ENCODE measurements around the gene KIF6. TPM values are rescaled to one million over a fixed set of nuclear protein-coding genes. Genes with fewer than 3 reads are reported as not detected.

The KIF6 gene
- total RNA-seq, 6 experiments from 2014 or later: not detected

DNA sequence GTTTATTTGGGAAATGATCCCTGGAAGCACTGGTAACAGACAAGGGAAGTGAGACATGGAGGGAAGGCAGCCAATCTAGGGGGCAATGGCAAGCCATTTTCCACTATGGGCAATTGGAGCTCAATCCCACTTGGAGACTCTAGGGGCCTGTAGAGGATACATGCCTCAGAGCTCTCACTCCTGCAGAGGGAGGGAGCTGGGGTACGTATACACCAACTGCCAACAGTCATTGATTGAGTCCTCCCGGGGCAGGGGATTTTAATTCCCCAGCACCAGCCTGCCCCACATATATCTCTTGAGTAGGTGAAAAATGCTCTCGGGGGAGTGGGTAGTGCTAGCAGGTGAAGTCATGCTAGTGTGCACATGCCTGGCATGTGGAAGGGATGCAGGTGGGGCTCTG lies 323.8 kb downstream of the KIF6 start:
- Mint-ChIP-seq H3K27me3 (ENCODE audit: insufficient read depth) (no peaks in the 10 kb centered on the region; the same call in 1 of the 2 replicates), H3K36me3 (ENCODE audit: low read depth) (no peaks in the 10 kb centered on the region), H3K4me3 (no peak overlapping the region), H3K27ac (no peak overlapping the region), H3K4me1 (ENCODE audit: low read depth) (no peaks in the 10 kb centered on the region), H3K9me3 (peaks cover 36% of the 10 kb centered on the region)
- no peak for DNase-seq
- TF ChIP-seq, protein P1, sequence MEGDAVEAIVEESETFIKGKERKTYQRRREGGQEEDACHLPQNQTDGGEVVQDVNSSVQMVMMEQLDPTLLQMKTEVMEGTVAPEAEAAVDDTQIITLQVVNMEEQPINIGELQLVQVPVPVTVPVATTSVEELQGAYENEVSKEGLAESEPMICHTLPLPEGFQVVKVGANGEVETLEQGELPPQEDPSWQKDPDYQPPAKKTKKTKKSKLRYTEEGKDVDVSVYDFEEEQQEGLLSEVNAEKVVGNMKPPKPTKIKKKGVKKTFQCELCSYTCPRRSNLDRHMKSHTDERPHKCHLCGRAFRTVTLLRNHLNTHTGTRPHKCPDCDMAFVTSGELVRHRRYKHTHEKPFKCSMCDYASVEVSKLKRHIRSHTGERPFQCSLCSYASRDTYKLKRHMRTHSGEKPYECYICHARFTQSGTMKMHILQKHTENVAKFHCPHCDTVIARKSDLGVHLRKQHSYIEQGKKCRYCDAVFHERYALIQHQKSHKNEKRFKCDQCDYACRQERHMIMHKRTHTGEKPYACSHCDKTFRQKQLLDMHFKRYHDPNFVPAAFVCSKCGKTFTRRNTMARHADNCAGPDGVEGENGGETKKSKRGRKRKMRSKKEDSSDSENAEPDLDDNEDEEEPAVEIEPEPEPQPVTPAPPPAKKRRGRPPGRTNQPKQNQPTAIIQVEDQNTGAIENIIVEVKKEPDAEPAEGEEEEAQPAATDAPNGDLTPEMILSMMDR (IDR thresholded peaks at IDR 0.05): no peak

DNA sequence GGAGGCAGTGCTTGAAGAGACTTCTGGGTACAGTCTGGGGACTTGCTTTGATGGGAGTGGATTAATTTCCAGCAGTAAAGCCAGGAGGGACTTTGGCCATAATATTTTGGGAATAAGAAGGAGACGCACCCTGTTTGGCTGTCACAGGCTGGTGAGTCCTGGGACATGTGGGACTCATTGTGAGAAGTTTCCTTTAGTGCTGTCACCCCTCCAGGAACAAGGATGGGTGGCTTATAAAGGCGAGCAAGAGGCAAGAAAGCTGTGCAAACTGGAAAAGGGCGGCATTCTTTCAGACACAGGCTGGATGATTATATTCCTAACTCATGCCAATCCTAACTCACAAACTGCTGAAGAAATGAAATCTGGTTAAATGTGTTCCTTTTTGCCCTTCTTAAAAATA lies 325.2 kb downstream of the KIF6 start:
- H3K36me3 Mint-ChIP-seq (ENCODE audit: low read depth): 0 out of 2 replicates have a peak, but pooled peaks cover 3% of the 10 kb centered on the region
- no peaks in the 10 kb centered on the region; the same call in 1 of the 2 replicates for H3K27me3 Mint-ChIP-seq (ENCODE audit: insufficient read depth)
- peaks cover 36% of the 10 kb centered on the region for H3K9me3 Mint-ChIP-seq
- no peak overlapping the region for H3K27ac Mint-ChIP-seq
- no peaks in the 10 kb centered on the region for H3K4me1 Mint-ChIP-seq (ENCODE audit: low read depth)
- TF ChIP-seq, protein P1 (IDR thresholded peaks at IDR 0.05): no peak
- H3K4me3 Mint-ChIP-seq: no peak overlapping the region
- no peak for DNase-seq

DNA sequence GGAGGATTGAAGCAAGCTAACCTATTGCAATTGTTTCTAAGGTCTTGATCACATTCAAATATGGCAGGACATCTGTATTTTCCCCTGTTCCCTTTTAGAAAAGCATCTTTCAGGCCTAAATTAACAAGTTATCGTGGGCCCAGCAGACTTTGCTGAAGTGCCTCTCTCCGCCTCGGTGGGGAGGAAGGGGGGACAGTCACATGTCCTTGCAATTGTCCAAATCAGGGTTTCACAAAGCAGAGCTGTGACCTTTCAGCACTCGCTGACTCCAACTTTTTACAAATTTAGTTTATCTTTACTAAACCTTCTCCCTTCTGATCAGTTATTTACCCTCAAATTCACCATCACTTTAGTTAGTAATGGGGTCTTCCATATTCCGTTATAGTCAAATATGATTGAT lies 328.4 kb downstream of the KIF6 start:
- Mint-ChIP-seq H3K4me3 (no peak overlapping the region), H3K27me3 (ENCODE audit: insufficient read depth) (no peaks in the 10 kb centered on the region; the same call in 1 of the 2 replicates)

DNA sequence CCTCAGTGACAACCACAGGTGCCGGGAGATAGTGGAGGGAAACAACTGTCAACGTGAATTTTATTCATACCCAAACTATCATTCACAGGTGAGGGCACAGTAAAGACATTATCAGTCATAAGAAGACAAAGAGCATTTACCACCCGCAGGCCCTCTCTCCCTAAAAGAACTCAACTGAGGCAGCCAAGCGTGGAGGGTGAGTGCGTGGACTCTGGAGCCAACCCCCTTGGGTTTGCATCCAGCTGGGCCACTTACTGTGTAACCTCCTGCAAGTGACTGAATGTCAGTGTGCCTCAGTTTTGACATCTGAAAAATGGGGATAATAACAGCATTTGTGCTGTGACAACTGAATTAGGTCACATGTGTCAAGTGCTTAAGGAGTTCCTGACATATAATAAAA lies 332.1 kb downstream of the KIF6 start:
- H3K4me3 Mint-ChIP-seq: no peak overlapping the region
- H3K4me1 Mint-ChIP-seq (ENCODE audit: low read depth): no peaks in the 10 kb centered on the region
- H3K9me3 Mint-ChIP-seq: peaks cover 16% of the 10 kb centered on the region
- H3K27ac Mint-ChIP-seq: no peak overlapping the region
- H3K36me3 Mint-ChIP-seq (ENCODE audit: low read depth): 0 out of 2 replicates have a peak, but pooled peaks cover 3% of the 10 kb centered on the region
- no peak for DNase-seq
- TF ChIP-seq, protein P1 (IDR thresholded peaks at IDR 0.05): no peak
- no peaks in the 10 kb centered on the region for H3K27me3 Mint-ChIP-seq (ENCODE audit: insufficient read depth)

More for the DNA sequence above, 328.4 kb downstream of the KIF6 start:
- 0 out of 2 replicates have a peak, but pooled peaks cover 3% of the 10 kb centered on the region for H3K36me3 Mint-ChIP-seq (ENCODE audit: low read depth)
- TF ChIP-seq, protein P1 (IDR thresholded peaks at IDR 0.05): no peak
- no peaks in the 10 kb centered on the region for H3K4me1 Mint-ChIP-seq (ENCODE audit: low read depth)
- H3K27ac Mint-ChIP-seq: no peak overlapping the region
- DNase-seq: no peak
- H3K9me3 Mint-ChIP-seq: peaks cover 31% of the 10 kb centered on the region

DNA sequence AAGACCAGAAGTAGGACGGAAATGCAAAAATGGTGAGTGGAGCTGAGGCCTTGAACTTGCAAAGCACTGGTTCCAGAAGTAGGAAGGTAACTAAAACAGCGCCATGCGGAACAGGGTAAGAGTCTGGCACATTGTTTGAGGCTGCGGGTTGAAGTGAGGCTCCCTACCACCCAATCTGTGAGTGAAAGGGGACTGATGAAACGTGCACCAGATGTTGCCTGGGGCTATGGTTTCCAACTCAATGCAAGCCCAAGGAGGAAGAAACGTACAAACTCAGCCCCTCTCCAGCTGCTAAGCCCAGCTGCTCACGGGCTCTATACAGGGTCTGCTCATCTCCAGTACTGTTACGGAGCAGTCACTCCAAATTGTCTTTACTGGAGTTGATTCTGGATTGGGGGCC lies 334.0 kb downstream of the KIF6 start:
- Mint-ChIP-seq H3K27ac (no peak overlapping the region), H3K27me3 (ENCODE audit: insufficient read depth) (no peaks in the 10 kb centered on the region), H3K36me3 (ENCODE audit: low read depth) (0 out of 2 replicates have a peak, but pooled peaks cover 1% of the 10 kb centered on the region), H3K4me1 (ENCODE audit: low read depth) (no peaks in the 10 kb centered on the region), H3K4me3 (no peak overlapping the region), H3K9me3 (peaks cover 21% of the 10 kb centered on the region)
- DNase-seq: no peak
- TF ChIP-seq, protein P1 (IDR thresholded peaks at IDR 0.05): no peak

DNA sequence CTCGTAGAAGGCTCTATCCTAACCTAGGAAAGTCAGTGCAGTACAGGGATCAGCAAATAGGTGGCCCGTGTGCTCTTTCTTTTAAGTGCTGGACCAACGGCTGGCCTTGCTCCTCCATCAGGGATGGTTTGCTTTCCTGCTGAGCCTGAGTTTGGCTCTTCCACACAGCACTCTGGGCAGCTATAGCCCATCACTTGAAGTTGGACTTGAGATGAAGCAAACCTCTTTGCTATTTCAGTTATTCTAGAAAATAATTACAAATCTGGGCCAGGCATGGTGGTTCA lies 335.8 kb downstream of the KIF6 start:
- TF ChIP-seq, protein P1 (IDR thresholded peaks at IDR 0.05): no peak
- no peaks in the 10 kb centered on the region for H3K4me1 Mint-ChIP-seq (ENCODE audit: low read depth)
- no peak for DNase-seq
- peaks cover 19% of the 10 kb centered on the region for H3K9me3 Mint-ChIP-seq
- no peaks in the 10 kb centered on the region for H3K27me3 Mint-ChIP-seq (ENCODE audit: insufficient read depth)
- no peak overlapping the region for H3K27ac Mint-ChIP-seq
- H3K4me3 Mint-ChIP-seq: no peak overlapping the region
- no peaks in the 10 kb centered on the region for H3K36me3 Mint-ChIP-seq (ENCODE audit: low read depth)

All from HFFc6 (cell line).